Measurements from ENCODE around the gene SIL1.
A peak's percentile ranks its signal among the peaks of the same experiment; 100 is the strongest.

SIL1 gene

GRCh38 chr5:138981131-138981530, 217.0 kb downstream of the SIL1 start:
- Histone ChIP-seq H3K27ac (peak overlapping the region; percentile 10 to 66), H3K4me3 (no peak overlapping the region)
- no peak for TF ChIP-seq CTCF (IDR thresholded peaks at IDR 0.05)
- peak; percentile 68 for DNase-seq (ENCODE audit: low spot score)

GRCh38 chr5:138980441-138980840, 217.7 kb downstream of the SIL1 start:
- TF ChIP-seq CTCF (IDR thresholded peaks at IDR 0.05), result no peak
- no peak overlapping the region for H3K4me3 ChIP-seq
- no peak for DNase-seq (ENCODE audit: low spot score)
- H3K27ac ChIP-seq, result peak overlapping the region in 1 of 2 donors; percentile 66

GRCh38 chr5:138979684-138980280, 218.4 kb downstream of the SIL1 start:
- DNase-seq (ENCODE audit: low spot score), result peak; percentile 47
- no peak for TF ChIP-seq CTCF (IDR thresholded peaks at IDR 0.05)
- H3K27ac ChIP-seq, result no peak overlapping the region
- H3K4me3 ChIP-seq, result no peak overlapping the region

GRCh38 chr5:138978581-138978980, 219.6 kb downstream of the SIL1 start:
- H3K4me3 ChIP-seq, result no peak overlapping the region
- peak overlapping the region in 1 of 2 donors; percentile 9 for H3K27ac ChIP-seq
- no peak for TF ChIP-seq CTCF (IDR thresholded peaks at IDR 0.05)
- no peak for DNase-seq (ENCODE audit: low spot score)

- Histone ChIP-seq H3K4me3 (no peak overlapping the region), H3K27ac (peak overlapping the region in 1 of 2 donors; percentile 50)
- no peak for TF ChIP-seq CTCF (IDR thresholded peaks at IDR 0.05)
- no peak for DNase-seq (ENCODE audit: low spot score)
Measured at GRCh38 chr5:138978080-138978479, 220.1 kb downstream of the SIL1 start.

- peak overlapping the region; percentile 57 to 83 for H3K27ac ChIP-seq
- DNase-seq (ENCODE audit: low spot score), result no peak
- no peak overlapping the region for H3K4me3 ChIP-seq
- TF ChIP-seq CTCF (IDR thresholded peaks at IDR 0.05), result no peak
Measured at GRCh38 chr5:138975098-138975847, 222.9 kb downstream of the SIL1 start.
